ENCODE results near the gene IRF8.
"Not testable (repeated sequence)": the region's sequence is repeated elsewhere in the genome, so short reads cannot be mapped to it uniquely, and the experiment has no call there.

IRF8 gene

DNA sequence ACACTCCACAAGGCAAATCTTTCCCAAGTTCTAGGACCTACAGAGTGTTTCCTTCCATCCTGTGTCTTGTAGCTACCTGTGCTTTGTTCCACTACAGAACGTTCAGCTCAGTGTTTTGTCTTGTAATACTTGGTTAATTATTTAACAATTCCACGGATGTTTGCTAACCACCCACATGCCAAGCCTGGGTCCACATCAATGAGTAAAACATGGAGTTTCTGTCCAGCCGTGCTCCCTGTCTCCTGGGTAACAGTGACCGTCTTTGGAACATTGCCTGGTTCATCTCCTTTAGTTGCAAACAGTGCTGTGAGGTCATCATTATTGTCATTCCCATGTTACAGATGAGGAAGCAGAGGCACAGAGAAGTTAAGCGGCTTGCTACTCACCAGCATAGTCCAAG lies 41.3 kb downstream of the IRF8 start:
- DNase-seq, result no peak

DNA sequence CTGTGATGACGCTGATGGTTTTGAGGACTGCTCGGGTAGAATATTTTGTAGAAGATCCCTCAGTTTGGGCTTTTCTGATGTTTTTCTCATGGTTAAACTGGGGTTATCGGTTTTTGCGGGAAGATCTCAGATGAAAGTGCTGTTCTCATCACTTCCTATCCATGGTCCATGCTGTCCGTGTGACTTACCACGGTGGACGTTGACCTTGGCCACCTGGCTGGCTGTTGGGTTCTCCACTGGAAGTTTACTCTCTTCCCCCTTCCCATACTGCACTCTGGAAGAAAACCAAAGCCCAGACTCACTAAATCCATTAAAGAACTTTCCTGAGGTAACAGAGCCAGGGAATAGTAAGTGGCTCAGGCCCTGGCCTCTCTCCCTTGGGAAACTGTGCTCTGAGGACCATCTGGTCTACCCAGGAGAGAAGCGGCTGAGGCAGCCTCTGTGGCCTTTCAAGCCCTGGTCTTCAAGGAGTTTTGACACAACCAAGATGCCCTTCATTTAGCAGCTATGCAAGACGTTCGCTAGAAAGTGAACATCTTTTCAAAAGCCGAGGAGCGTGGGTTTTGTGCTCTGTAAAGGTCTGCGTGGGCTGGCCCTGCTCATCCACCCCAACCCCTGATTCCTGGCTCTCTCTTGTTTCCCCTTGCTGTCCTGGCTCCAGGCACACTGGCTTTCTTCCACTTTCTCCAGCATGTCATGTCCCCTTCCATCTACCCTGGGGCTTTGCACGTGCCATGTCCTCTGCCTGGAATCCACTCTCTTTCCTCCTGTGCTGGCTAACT lies 43.1 kb downstream of the IRF8 start:
- DNase-seq, result no peak

DNA sequence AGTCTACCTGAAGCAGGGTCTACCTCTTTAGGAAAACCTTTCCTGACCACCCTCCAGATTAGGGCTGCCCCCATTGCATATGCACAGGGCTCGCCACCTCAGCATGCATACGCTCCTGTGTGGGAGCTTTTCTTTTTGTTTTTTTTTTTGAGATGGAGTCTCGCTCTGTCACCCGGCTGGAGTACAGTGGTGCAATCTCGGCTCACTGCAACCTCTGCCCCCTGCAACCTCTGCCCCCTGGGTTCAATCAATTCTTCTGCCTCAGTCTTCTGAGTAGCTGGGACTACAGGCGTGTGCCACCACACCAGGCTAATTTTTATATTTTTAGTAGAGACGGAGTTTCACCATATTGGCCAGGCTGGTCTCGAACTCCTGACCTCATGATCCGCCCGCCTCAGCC lies 43.7 kb downstream of the IRF8 start:
- DNase-seq, result not testable (repeated sequence)

DNA sequence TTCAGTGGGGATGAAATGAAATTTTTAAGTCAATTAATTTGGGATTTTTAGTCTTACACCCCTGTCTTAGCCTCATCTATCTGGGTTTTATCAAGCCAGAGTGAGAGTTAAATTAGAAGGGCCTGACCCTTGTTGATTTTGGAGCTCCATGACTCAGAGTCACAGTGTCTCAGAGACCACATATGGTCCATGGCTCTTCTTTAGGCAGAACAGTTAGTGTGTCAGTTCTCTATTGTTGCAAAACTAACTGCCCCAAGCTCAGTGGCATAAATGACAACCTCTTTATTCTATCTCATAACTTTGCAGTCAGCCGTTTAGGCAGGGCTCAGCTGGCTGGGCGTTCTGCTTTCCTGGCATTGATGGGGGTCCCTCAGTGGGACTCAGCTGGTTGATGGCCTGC lies 44.7 kb downstream of the IRF8 start:
- DNase-seq, result no peak

GRCh38 chr16:85944572-85945423 lies 45.8 kb downstream of the IRF8 start:
- no peak for DNase-seq

- no peak for DNase-seq
Observed at GRCh38 chr16:85945424-85945751, 46.4 kb downstream of the IRF8 start.

DNA sequence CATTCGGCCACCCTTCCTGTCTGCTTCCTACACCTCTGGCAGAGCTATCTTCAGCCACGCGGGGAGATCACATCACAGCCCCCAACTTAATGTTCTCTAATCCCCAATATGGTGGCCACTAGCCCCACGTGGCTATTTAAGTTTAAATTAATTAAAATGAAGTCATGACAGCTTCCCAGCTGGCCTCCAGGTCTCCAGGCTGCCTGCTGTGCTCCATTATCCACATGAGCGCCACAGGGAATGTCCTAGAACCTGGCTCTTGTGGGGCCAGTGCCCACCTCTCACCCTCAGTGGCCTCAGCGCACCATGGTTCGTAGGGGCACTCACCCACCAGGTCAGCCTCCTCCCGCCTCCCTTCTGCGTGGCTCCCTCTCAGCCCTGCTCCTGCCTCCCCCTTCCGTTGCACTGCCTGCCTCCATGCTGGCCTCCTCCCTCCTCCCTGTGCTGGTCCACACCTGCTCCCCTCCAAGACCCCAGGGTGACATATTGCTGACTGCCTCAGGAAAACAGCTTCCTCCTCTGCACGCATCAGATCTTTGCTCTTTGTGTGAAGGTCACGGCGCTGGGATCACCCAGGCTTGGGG lies 47.7 kb downstream of the IRF8 start:
- DNase-seq, result no peak

- no peak for DNase-seq
Observed at GRCh38 chr16:85947230-85948137, 48.5 kb downstream of the IRF8 start.

DNA sequence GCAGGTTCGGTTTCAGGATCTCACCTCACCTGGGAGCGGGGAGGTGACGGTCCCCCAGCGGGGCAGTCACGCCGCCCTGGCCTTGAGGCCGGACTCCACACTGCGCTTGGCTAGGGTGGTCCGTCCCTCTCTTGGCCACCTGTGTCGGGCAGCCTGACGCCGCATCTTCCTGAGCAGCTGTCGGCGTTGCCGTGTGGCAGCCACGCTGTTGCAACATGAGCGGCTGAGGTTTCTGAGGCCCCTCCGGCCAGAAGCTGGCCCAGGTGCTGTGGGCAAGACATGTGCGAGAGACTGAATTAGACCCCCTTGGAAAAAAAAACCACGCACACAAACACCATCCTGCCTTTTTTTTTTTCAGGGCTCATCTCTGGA lies 49.2 kb downstream of the IRF8 start:
- DNase-seq, result no peak

DNA sequence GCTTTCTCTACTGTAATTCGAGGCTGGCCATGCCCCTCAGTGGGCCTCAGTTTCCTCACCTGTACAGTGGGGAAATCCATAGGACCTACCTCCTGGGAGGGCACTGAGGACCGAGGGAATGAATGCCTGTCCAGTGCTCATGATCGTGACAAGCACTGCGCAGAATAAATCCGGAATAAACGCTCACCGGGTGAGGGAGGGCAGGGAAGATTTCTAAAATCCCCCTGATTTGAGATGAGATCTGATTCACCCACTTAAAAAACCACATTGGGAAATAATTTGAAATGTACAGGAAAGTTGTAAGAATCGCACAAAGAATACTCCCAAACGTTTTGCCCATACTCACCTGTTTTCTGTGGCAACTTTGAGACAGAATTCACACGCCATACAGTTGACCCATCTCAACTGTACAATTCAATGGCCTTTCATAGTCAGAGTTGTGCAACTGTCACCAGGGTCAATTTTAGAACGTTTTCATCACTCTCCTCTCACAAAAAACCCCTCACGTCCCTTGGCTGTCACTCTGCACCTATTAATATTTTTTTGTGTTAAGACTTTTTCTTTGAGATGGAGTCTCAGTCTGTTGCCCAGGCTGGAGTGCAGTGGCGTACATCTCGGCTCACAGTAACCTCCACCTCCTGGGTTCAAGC lies 49.8 kb downstream of the IRF8 start:
- DNase-seq, result no peak

DNA sequence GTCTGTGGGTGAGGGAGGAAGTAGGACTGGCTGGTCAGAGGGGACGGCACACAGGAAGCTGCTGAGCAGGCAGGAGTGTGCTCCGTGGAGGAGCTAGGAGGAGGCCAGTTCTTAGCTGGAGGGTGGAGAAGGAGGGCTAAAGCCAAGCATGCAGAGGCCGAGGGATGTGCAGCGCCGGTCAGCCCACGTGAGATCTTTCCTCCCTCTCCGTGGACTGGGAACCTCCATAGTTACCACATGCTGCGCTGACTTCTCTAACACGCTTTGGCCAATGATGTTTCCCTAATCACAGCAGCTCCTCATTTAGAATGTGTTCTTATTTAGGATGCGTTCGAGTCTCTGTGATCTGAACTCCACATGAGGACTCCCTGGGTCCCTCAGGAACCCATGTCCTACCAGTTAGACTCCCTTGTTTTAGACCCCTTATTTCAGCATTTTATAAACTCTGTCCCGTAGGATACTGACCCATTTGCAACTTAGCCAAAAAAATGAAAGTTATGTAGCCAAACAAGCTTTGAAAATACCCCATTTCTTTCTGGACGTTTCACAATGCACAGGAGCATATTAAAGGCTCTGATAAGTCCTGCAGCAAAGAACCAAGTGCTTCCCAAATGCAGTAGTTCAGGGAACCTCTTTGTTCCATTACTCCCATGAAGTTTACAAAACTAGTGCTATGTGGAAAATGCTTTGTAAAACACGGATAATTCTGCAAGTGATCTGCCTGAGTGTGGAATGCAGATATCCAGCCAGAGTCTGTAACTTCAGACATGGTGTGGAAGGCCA lies 51.4 kb downstream of the IRF8 start:
- no peak for DNase-seq

DNA sequence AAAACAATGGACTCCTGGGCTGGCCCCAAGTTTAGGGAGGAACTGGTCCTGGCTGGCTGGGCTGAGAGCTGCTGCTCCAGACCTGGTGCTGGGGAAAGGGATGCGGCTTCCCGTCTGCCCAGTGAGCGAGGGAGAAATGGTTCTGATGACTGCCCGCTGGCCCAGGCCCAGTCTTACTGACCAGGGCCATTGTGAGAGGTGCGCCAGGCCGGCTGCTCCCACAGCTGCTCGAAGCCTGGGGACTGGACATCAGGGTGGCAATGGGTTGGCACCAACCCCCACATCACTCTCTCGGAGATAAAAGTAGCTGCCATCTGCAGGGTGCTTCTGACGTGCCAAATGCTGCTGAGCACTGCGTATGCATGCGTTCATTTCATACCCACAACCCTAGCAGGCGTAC lies 53.2 kb downstream of the IRF8 start:
- no peak for DNase-seq

DNA sequence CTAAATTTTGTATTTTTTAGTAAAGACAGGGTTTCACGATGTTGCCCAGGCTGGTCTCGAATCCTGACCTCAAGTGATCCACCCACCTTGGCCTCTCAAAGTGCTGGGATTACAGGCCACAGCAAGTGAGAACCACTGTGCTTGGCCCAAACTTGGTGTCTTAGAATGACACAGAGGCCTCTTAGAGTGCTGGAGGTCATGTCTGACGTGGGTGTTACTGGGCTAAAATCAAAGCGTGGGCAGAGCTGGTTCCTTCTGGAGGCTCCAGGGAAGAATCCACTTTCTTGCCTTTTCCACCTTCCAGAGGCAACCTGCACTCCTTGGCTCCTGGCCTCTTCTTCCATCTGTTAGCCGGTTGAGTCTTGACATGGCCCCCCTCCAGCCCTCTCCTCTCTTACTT lies 53.8 kb downstream of the IRF8 start:
- no peak for DNase-seq

GRCh38 chr16:85954927-85955519 lies 56.1 kb downstream of the IRF8 start:
- no peak for DNase-seq

DNA sequence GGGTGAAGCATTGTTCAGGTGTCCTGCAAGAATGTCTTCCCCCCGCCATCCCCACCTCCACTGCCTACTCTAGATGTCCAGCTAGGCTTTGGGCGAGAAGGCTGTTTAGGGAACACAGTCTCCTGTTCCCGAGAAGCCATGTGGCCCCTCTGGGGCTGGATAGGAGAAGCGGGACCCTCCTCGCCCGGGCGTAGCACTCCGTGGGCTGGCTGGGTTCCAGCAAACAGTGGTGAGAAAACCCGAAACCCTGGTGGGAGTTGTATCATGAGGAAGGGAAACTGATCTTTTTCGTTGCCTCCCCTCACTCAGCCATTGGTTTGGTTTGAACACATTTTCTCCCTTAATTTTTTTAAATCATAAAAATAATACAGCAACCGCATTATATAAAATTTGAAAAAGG lies 56.6 kb downstream of the IRF8 start:
- no peak for DNase-seq

GRCh38 chr16:85956426-85956825 lies 57.5 kb downstream of the IRF8 start:
- DNase-seq, result no peak

DNA sequence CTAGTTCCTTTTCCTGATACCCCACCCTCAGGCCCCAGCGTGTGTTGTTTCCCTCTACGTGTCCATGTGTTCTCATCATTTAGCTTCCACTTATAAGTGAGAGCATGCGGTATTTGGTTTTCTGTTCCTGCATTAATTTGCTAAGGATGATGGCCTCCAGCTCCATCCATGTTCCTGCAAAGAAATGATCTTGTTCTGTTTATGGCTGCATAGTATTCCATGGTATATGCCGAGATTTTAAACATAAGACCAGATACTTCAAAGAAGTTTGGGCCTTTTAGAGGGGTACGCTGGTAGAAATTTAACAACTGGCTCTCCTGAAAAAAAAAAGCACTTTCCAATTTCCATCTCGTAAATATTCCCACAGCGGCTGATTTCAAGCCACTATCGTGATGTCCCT lies 59.8 kb downstream of the IRF8 start:
- DNase-seq, result no peak

- DNase-seq, result no peak
Observed at GRCh38 chr16:85959686-85960085, 60.7 kb downstream of the IRF8 start.

DNA sequence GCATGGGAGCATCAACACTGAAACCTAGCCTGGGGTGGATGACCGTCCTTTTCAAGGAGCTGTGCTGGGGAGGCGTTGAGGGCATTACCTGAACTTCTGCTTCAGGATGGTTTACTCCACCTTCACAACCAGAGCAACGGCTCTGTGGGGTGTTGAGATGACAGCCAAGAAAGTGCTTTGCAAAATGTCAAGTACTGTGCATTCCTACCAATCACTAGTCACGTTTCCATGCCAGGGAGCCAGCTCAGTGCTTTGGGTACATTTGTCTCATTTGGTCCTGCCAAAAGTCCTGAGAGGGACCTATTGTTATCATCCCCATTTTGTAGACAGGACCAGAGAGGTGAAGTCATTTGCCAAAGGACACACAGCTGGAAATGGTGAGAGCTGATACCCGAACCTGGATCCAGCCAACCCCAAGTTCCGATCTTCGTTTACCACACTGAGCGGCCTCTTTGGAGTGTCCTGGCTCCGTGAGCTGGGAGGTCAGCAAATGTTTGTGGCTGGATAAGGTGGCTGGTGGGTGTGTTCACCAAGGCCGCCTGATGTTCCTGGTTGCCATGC lies 61.6 kb downstream of the IRF8 start:
- DNase-seq, result no peak

DNA sequence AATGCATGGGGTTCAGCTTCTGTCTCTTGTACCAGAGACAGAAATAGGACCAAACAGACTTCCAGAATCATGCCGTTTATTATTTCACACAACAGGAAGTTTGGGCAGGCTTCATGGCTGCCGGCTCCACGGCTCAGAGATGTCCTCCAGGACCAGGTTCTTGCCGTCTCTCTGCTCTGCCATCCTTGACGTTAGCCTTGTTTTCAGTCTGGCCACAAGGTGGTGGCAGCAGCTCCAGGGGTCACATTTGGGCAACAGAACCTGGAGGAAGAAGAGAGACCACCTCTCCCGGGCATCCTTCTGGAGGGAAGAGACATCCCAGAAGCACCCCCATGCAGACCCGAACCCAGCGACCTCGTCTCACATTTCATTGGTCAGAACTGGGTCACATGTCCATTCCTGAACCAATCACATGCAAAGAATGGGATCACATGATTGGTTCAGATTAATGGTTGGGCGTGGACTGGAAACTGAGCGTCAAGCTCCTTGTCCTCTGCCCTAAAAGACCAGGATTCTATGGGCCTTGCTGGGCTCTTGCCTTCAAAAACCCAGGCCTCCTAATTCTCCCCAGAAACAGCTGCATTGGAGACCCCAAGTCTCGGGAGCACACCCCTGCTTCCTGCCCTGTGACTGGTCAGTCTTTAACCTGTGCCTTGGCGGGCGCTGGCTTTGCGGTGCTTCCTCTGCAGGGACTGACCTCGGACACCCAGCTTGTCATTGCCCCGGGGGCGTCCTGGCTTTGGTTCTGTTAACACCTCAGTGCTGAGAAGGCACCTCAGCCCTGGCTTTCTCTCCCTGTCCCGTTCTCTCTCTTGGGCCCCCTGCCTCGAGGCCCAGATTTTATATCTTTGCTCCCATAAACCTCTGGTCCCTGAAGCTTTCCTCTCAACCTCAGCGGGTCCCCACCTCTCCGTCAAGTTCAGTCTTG lies 63.3 kb downstream of the IRF8 start:
- no peak for DNase-seq
